Chondrocyte (in vitro differentiated cells): ENCODE measurements around the gene LMO7. TPM values are rescaled to one million over a fixed set of nuclear protein-coding genes. Genes with fewer than 3 reads are reported as not detected.

Experiments used
- DNase-seq: peaks from one replicate; pipeline ENCODE4 v3.0.0; 2021; ENCODE audit warnings: mixed read lengths, low spot score
- H3K27ac Mint-ChIP-seq: one replicate; pipeline ENCODE4 v1.8.0; 2021; ENCODE audit warnings: mild to moderate bottlenecking, moderate library complexity, mixed read lengths; ENCODE audit not compliant: unreplicated experiment
- H3K27me3 Mint-ChIP-seq: 2 replicates; pipeline ENCODE4 v1.8.0; 2021; ENCODE audit warnings: low read depth, mixed read lengths
- H3K36me3 Mint-ChIP-seq: 2 replicates; pipeline ENCODE4 v1.8.0; 2021; ENCODE audit warnings: low read depth, mixed read lengths
- H3K4me1 Mint-ChIP-seq: 2 replicates; pipeline ENCODE4 v1.8.0; 2021; ENCODE audit warnings: low read depth, mild to moderate bottlenecking, mixed read lengths
- H3K4me3 Mint-ChIP-seq: one replicate; pipeline ENCODE4 v1.8.0; 2021; ENCODE audit warnings: mild to moderate bottlenecking, moderate library complexity, mixed read lengths; ENCODE audit not compliant: unreplicated experiment
- H3K9me3 Mint-ChIP-seq: 2 replicates; pipeline ENCODE4 v1.8.0; 2021; ENCODE audit warnings: low read depth, mixed read lengths
- total RNA-seq: library from RNA; stranded (reverse); gene quantifications from 3 replicates; pipeline ENCODE4 v1.2.1, GENCODE V29; 2021
- TF ChIP-seq, protein P1 (sequence below): fragments of 200-600 bp; sonication (generic); IDR thresholded peaks from 2 replicates; pipeline ENCODE4 v1.5.0; 2021; ENCODE audit warnings: antibody characterized with exemption, mild to moderate bottlenecking, moderate library complexity

Gene LMO7
- total RNA-seq, 1 donor from 2014 or later, result 199 TPM

DNA sequence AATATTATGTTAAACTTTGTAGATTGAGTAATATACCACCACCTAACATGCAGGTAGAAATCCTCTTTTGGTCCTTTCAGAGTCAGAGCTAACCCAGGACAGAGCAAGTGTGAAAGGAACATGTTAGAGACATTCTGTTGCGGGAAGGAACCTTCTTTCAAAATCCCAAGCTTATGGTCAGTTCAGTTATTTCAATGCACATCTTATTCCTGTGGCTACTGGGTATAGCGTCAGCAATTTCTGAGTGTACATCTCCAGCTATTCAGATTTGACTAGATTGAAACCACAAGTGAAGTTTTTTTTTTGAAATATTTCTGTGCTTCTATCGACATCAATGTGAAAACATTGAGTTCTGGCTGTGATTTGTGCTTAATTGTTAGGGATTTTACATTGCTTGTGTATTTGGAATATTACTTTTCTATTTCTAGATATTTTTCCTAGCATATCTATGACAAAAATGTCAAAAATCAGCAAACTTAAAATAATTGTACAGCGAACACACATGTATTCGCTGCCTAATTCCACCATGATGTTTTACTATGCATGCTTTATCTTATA lies 165.3 kb downstream of the LMO7 start:
- peaks cover 61% of the 10 kb centered on the region for H3K4me1 Mint-ChIP-seq
- H3K27ac Mint-ChIP-seq, result peak overlapping the region; percentile 86

DNA sequence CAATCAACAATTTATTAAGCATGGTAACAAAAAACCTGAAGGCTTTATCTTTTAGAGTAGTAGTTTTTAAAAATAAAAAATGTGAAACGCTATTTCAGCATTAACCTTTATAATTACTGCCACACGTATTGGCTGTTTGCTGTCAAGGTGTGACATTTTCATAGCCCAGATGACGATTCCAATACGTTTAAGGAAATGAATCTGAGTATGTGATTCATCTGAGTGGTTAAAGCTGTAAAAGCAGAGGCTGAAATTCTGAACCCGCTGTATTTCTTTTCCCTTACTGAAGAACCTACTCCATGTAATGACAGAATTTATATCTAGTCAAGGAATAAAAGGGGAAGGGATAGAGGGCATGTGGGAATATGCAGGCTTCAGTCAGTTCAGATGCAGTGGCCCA lies 166.0 kb downstream of the LMO7 start:
- no peak for DNase-seq
- H3K27me3 Mint-ChIP-seq, result no peaks in the 10 kb centered on the region
- TF ChIP-seq, protein P1, sequence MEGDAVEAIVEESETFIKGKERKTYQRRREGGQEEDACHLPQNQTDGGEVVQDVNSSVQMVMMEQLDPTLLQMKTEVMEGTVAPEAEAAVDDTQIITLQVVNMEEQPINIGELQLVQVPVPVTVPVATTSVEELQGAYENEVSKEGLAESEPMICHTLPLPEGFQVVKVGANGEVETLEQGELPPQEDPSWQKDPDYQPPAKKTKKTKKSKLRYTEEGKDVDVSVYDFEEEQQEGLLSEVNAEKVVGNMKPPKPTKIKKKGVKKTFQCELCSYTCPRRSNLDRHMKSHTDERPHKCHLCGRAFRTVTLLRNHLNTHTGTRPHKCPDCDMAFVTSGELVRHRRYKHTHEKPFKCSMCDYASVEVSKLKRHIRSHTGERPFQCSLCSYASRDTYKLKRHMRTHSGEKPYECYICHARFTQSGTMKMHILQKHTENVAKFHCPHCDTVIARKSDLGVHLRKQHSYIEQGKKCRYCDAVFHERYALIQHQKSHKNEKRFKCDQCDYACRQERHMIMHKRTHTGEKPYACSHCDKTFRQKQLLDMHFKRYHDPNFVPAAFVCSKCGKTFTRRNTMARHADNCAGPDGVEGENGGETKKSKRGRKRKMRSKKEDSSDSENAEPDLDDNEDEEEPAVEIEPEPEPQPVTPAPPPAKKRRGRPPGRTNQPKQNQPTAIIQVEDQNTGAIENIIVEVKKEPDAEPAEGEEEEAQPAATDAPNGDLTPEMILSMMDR, result no peak
- H3K36me3 Mint-ChIP-seq, result peaks cover 29% of the 10 kb centered on the region
- H3K9me3 Mint-ChIP-seq, result no peaks in the 10 kb centered on the region
- no peak overlapping the region for H3K4me3 Mint-ChIP-seq
- H3K4me1 Mint-ChIP-seq, result peaks cover 61% of the 10 kb centered on the region
- H3K27ac Mint-ChIP-seq, result peak overlapping the region; percentile 86

More for the DNA sequence above, 165.3 kb downstream of the LMO7 start:
- peak overlapping the region; percentile 37 for H3K4me3 Mint-ChIP-seq
- H3K9me3 Mint-ChIP-seq, result no peaks in the 10 kb centered on the region
- no peaks in the 10 kb centered on the region for H3K27me3 Mint-ChIP-seq
- DNase-seq, result no peak
- H3K36me3 Mint-ChIP-seq, result peaks cover 33% of the 10 kb centered on the region
- TF ChIP-seq, protein P1, result no peak

DNA sequence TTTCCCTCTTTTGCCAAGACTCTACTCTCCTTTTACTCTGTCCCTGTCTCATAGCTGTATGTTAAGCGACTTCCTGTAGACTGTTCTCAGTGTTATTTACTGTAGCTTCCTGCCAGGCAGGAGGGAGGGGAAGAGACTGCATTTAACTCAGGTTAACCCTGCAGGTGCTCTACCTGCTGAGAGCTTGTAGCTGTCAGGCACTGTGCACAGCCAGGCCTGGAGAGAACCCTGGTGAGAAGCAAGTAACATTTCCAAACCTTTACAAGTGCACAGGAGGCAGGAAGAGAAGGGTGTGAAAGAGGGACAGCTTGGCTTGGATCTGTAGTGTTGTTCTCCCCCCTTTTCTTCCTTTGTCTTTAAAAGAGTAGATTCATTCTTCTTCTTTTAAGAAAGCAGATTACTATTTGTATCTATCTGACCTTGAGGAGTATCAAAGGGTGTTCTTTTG lies 167.1 kb downstream of the LMO7 start:
- no peaks in the 10 kb centered on the region for H3K9me3 Mint-ChIP-seq
- no peaks in the 10 kb centered on the region for H3K27me3 Mint-ChIP-seq
- no peak overlapping the region for H3K4me3 Mint-ChIP-seq
- peak overlapping the region; percentile 93 for H3K27ac Mint-ChIP-seq
- peaks cover 61% of the 10 kb centered on the region for H3K4me1 Mint-ChIP-seq
- TF ChIP-seq, protein P1, result no peak
- peaks cover 33% of the 10 kb centered on the region for H3K36me3 Mint-ChIP-seq
- DNase-seq, result no peak

DNA sequence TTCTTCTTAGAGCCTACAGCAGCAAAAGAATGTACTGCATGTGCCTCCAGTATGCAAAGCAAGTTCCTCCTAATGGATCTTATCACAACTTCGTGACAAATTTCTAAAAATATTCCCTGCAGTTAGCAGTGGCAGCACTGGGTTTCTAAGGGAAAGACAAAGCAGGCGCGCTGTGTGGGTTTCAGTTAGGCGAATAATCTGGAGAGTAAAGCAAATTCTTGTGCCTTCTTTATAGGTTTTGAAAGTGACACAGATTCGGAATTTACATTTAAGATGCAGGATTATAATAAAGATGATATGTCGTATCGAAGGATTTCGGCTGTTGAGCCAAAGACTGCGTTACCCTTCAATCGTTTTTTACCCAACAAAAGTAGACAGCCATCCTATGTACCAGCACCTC lies 167.9 kb downstream of the LMO7 start:
- H3K27me3 Mint-ChIP-seq, result no peaks in the 10 kb centered on the region

DNA sequence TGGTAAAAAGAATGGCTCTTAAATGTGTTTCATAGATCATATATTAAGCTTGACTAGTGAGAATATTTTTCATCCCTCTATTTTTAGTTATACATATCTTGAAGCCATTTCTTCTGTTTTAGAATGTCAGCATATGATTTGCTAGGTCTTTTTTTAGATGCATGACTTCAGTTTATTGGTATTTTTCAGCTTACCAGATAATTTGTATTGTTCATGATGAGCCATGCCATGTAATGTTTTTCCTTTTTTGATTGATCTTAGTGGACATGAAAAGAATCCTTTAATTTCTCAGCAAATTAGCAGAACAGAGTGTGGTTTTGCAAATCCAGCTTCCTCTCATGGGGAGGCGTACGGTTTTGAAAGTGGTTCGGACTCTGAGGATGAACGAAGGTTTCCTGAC lies 168.5 kb downstream of the LMO7 start:
- H3K4me3 Mint-ChIP-seq, result no peak overlapping the region
- peaks cover 63% of the 10 kb centered on the region for H3K4me1 Mint-ChIP-seq
- H3K9me3 Mint-ChIP-seq, result no peaks in the 10 kb centered on the region
- TF ChIP-seq, protein P1, result no peak
- H3K36me3 Mint-ChIP-seq, result peaks cover 34% of the 10 kb centered on the region
- DNase-seq, result no peak
- H3K27me3 Mint-ChIP-seq, result no peaks in the 10 kb centered on the region
- H3K27ac Mint-ChIP-seq, result peak overlapping the region; percentile 93

More for the DNA sequence above, 167.9 kb downstream of the LMO7 start:
- TF ChIP-seq, protein P1, result no peak
- H3K4me1 Mint-ChIP-seq, result peaks cover 63% of the 10 kb centered on the region
- H3K36me3 Mint-ChIP-seq, result peaks cover 34% of the 10 kb centered on the region
- peak overlapping the region; percentile 24 for H3K4me3 Mint-ChIP-seq
- H3K9me3 Mint-ChIP-seq, result no peaks in the 10 kb centered on the region
- DNase-seq, result no peak
- H3K27ac Mint-ChIP-seq, result peak overlapping the region; percentile 93
